22Rv1 (cell line): Measurements from ENCODE around the gene KCNK4.

ENCODE experiments used
- H3K27ac ChIP-seq: fragments of 450-650 bp; 2 replicates; pipeline ENCODE4 v1.5.1; 2017
- ZFX ChIP-seq: fragments of 450-650 bp; IDR thresholded peaks from 2 replicates; pipeline ENCODE4 v1.6.1; 2017; ENCODE audit warnings: antibody characterized with exemption, borderline replicate concordance
- TF ChIP-seq, protein P1 (sequence below): fragments of 450-650 bp; IDR thresholded peaks from 2 replicates; pipeline ENCODE4 v1.5.1; 2017; ENCODE audit warnings: mild to moderate bottlenecking

Gene KCNK4

DNA sequence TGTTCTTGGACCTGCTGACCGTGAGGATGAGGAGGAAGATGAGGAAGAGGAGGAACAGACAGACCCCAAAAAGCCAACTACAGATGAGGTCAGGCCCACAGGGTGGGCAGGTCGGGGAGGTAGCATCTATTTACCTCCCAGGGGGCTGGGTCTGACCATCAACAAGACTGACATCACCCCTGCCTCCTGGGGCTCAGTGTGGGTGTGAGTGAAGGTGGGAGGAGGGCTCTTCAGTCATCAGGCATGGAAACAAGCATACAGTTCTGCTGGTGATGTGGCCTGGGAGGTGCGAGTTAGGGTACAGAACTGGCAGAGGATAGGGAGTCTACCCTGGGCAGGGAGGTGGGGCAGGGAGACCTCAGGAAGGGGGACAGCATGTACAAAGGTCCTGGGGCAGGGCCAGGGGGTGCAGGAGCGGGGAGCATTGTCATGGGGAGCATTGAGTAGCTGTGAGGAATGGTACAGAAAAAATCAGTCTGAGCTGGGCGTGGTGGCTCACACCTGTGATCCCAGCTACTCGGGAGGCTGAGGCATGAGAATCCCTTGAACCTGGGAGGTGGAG is 30.9 kb upstream of the KCNK4 start:
- H3K27ac ChIP-seq = no peak overlapping the region; the same call in 1 of the 2 replicates
- TF ChIP-seq, protein P1, sequence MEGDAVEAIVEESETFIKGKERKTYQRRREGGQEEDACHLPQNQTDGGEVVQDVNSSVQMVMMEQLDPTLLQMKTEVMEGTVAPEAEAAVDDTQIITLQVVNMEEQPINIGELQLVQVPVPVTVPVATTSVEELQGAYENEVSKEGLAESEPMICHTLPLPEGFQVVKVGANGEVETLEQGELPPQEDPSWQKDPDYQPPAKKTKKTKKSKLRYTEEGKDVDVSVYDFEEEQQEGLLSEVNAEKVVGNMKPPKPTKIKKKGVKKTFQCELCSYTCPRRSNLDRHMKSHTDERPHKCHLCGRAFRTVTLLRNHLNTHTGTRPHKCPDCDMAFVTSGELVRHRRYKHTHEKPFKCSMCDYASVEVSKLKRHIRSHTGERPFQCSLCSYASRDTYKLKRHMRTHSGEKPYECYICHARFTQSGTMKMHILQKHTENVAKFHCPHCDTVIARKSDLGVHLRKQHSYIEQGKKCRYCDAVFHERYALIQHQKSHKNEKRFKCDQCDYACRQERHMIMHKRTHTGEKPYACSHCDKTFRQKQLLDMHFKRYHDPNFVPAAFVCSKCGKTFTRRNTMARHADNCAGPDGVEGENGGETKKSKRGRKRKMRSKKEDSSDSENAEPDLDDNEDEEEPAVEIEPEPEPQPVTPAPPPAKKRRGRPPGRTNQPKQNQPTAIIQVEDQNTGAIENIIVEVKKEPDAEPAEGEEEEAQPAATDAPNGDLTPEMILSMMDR = no peak
- TF ChIP-seq ZFX = no peak

DNA sequence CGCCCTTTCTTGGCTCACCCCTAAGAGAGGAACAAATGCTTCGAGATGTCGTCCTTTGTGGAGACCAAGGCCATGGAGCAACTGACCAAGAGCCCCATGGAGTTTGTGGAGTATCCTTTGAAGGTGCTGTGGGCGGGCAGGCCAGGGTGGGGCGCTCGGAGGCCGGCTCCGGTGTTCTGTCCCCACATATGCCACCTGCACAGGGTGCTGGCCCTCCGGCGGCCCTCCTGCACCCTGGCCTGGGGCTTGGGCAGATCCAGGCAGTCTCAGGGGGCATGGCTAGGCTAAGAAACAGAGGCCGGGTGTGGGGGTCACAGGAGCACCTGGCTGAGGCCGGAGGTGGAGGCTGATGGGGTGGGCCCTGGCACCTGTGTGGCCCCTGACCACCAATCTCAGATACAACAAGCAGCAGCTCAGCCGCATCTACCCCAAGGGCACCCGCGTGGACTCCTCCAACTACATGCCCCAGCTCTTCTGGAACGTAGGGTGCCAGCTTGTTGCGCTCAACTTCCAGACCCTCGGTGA is 29.5 kb upstream of the KCNK4 start:
- H3K27ac ChIP-seq = no peak overlapping the region
- TF ChIP-seq, protein P1 = no peak
- TF ChIP-seq ZFX = no peak

DNA sequence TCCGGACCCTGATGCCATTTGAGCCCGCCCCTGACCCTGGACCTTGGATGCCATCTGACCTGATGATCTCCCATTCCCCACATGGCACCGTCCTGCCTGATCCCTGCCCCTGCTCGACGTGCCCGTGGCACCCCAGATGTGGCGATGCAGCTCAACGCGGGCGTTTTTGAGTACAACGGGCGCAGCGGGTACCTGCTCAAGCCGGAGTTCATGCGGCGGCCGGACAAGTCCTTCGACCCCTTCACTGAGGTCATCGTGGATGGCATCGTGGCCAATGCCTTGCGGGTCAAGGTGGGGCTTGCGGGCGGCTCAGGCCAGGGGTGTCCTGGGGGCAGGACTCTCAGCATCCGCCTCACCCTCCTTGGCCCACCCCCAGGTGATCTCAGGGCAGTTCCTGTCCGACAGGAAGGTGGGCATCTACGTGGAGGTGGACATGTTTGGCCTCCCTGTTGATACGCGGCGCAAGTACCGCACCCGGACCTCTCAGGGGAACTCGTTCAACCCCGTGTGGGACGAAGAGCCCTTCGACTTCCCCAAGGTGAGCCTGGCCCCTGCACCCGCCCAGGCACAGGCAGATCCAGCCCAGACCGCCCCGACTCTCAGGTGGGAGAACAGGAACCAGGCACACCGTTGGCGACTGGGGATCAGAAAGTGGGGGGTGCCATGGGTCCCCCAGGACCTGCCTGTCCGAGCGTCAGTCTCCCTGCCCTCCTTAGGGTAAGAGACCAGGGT is 28.7 kb upstream of the KCNK4 start:
- H3K27ac ChIP-seq = no peak overlapping the region
- TF ChIP-seq, protein P1 = no peak
- TF ChIP-seq ZFX = no peak

DNA sequence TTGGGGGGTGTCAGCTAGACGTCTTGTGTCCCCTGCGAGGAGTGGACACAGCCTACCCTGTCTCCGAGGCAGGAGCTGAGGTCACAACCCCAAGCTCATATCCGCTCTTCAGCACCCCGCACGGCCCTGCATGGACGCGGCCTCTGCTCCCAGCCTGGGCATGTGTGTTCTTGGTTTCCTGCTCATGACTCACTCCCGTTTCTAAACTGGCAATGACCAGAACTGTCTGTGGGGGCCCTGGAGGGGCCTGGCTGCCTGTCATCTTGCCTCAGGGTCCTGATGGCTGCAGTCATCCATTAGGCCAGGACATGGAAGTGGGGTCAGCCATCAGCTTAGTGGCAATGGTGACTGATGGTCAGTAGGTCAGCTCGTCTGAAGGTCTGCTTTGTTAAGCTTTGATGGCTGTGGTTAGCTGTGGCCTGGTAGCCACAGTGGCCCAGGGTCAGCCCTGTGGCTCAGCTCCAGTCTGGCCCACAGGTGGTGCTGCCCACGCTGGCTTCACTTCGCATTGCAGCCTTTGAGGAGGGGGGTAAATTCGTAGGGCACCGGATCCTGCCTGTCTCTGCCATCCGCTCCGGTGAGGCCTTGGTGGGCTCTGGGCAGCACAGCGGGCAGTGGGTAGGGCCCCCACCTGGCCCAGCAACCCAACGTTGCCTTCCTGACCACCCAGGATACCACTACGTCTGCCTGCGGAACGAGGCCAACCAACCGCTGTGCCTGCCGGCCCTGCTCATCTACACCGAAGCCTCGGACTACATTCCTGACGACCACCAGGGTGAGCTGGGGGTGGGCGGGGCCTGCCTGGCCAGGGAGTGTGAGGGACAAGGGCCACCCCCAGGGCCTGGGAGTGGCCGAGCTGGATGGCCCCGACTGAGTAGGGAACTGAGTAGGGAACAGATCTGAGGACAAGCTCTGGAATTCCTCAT is 27.8 kb upstream of the KCNK4 start:
- TF ChIP-seq ZFX = no peak
- TF ChIP-seq, protein P1 = no peak
- no peak overlapping the region for H3K27ac ChIP-seq

DNA sequence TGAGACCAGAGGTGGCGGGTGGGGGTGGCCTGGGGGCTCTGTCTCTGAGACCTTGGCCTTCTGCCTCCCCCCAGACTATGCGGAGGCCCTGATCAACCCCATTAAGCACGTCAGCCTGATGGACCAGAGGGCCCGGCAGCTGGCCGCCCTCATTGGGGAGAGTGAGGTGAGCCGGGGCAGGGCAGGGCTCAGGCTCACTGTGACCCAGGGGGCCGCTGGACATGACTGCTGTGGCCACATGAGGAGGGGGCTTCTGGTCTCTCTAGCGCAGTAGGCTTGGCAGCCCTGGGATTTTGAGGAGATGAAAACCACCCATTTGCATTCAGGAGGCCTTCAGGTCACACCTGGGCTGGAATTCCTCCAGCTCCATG is 27.2 kb upstream of the KCNK4 start:
- H3K27ac ChIP-seq = no peak overlapping the region
- TF ChIP-seq, protein P1 = no peak
- no peak for TF ChIP-seq ZFX

DNA sequence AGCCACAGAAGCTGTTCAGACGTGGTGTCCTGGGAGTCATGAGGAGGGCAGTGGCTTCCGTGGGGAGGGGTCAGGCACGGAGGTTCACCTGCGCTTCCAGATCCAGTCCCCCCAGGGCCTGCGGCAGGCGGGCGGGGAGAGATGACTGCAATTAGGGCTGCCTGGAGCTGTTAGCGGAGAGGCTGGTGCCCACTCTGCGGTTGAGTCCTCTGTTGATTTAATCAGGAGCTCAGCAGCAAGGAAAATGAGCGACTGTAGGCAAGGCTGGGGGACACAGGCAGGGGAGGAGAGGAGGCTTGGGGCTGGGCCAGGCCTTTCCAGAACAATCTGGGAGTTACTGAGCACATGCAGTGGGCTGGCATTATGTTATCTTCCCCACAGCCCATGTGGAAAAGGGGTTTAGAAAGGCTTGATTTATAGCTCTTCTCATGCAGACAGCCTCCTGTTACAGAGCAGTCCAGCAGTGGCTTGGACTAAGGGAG is 26.7 kb upstream of the KCNK4 start:
- TF ChIP-seq ZFX = no peak
- TF ChIP-seq, protein P1 = no peak
- no peak overlapping the region for H3K27ac ChIP-seq
